ENCODE data around the gene MAP4K2. TPM values are rescaled to one million over a fixed set of nuclear protein-coding genes. Genes with fewer than 3 reads are reported as not detected.

The MAP4K2 gene
- total and polyA plus RNA-seq, 12 donors: 6.4 to 57.7 (median 19.0) TPM

GRCh38 chr11:64762674-64763525 lies 40.1 kb downstream of the MAP4K2 start:
- H3K4me1 ChIP-seq (replicated peaks in 1 of 2): peaks cover 27 to 71% of the 10 kb centered on the region in 2 donors
- peak in 6 of 7 donors; percentile 69 to 86 (median 80) for DNase-seq
- no peaks in the 10 kb centered on the region for H3K9me3 ChIP-seq (replicated peaks in 1 of 3)
- H3K4me3 ChIP-seq: no peak overlapping the region
- peak overlapping the region; percentile 14 to 87 (median 66) for H3K27ac ChIP-seq
- H3K36me3 ChIP-seq (replicated peaks in 1 of 2): peaks cover 0 to 51% of the 10 kb centered on the region in 2 donors
- intact Hi-C loops (cut with DNase I): no loop called here
- WGBS, 4 donors: 31 to 38% (median 35%) methylated on average over 13 of the region's 13 CpGs
- H3K27me3 ChIP-seq: no peaks in the 10 kb centered on the region
- TF ChIP-seq CTCF (IDR thresholded peaks at IDR 0.05): no peak
- TF ChIP-seq POLR2A (IDR thresholded peaks at IDR 0.05): no peak

GRCh38 chr11:64762277-64762673 lies 40.7 kb downstream of the MAP4K2 start:
- WGBS, 4 donors: 51 to 57% (median 54%) methylated on average over 5 of the region's 5 CpGs
- peak overlapping the region; percentile 14 to 87 (median 66) for H3K27ac ChIP-seq
- H3K36me3 ChIP-seq (replicated peaks in 1 of 2): peaks cover 0 to 45% of the 10 kb centered on the region in 2 donors
- H3K4me1 ChIP-seq (replicated peaks in 1 of 2): peaks cover 27 to 64% of the 10 kb centered on the region in 2 donors
- intact Hi-C loops (cut with DNase I): no loop called here
- no peak overlapping the region for H3K4me3 ChIP-seq
- no peaks in the 10 kb centered on the region for H3K27me3 ChIP-seq
- H3K9me3 ChIP-seq (replicated peaks in 1 of 3): no peaks in the 10 kb centered on the region
- DNase-seq: peak in 1 of 7 donors; percentile 33
- TF ChIP-seq POLR2A (IDR thresholded peaks at IDR 0.05) (no peak), CTCF (IDR thresholded peaks at IDR 0.05) (no peak)

GRCh38 chr11:64760759-64761420 lies 42.1 kb downstream of the MAP4K2 start:
- Histone ChIP-seq H3K27me3 (no peaks in the 10 kb centered on the region), H3K9me3 (replicated peaks in 1 of 3) (no peaks in the 10 kb centered on the region), H3K36me3 (replicated peaks in 1 of 2) (peaks cover 0 to 31% of the 10 kb centered on the region in 2 donors), H3K4me3 (no peak overlapping the region), H3K4me1 (replicated peaks in 1 of 2) (peaks cover 27 to 61% of the 10 kb centered on the region in 2 donors), H3K27ac (peak overlapping the region in 2 of 5 donors; percentile 56 to 87)
- 39 to 56% (median 54%) methylated on average over 7 of the region's 7 CpGs for WGBS, 4 donors
- intact Hi-C loops (cut with DNase I): no loop called here
- DNase-seq: peak in 1 of 7 donors; percentile 19
- TF ChIP-seq CTCF (IDR thresholded peaks at IDR 0.05) (no peak), POLR2A (IDR thresholded peaks at IDR 0.05) (no peak)
